ENCODE results near the gene SMARCA2.

DNA sequence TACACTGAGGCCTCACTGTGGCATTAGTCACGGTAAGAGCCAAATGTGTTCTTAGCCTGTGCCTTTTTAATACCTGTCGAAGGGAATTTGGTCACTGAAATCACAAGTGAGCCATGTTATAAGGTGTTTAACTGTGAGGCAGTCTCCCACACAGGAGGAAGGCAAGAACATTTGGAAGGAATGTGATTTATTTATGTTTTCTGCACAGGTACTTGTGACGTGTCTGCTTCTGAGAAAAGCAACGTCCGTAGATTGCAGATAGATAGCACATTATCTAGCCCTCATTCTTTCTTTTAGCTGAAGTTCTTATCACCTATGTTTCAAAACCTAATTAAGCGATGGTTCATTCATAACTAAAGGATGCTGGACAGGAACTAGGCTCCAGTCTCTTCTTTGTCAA lies 19.0 kb upstream of the SMARCA2 start:
- TF ChIP-seq BHLHE40 (IDR thresholded peaks at IDR 0.05; ENCODE audit: borderline replicate concordance): no peak
- no peak for TF ChIP-seq ZNF384 (IDR thresholded peaks at IDR 0.05)
- TF ChIP-seq FOXM1 (IDR thresholded peaks at IDR 0.05; ENCODE audit: borderline replicate concordance): no peak
- TF ChIP-seq ELF4 (IDR thresholded peaks at IDR 0.05): no peak
- no peak for TF ChIP-seq ARNT (IDR thresholded peaks at IDR 0.05)
- no peak for TF ChIP-seq SP1 (IDR thresholded peaks at IDR 0.05)

Data from HEK293T (cell line).